GM12872 (cell line): ENCODE results near the gene NRXN3.

Experiments
- CTCF ChIP-seq: IDR thresholded peaks from 3 replicates; pipeline ENCODE4 v1.5.1; 2011; ENCODE audit warnings: low read depth, mild to moderate bottlenecking, low read length, moderate library complexity; ENCODE audit not compliant: insufficient read depth

Gene NRXN3

GRCh38 chr14:78713716-78714115 is 543.5 kb downstream of the NRXN3 start:
- TF ChIP-seq CTCF: no peak

GRCh38 chr14:78714711-78715110 is 544.5 kb downstream of the NRXN3 start:
- TF ChIP-seq CTCF: no peak

- TF ChIP-seq CTCF: no peak
Measured at GRCh38 chr14:78721756-78722480, 551.7 kb downstream of the NRXN3 start.

- no peak for TF ChIP-seq CTCF
Measured at GRCh38 chr14:78725086-78725485, 554.9 kb downstream of the NRXN3 start.

GRCh38 chr14:78737116-78737515 is 566.9 kb downstream of the NRXN3 start:
- no peak for TF ChIP-seq CTCF

GRCh38 chr14:78737601-78738000 is 567.4 kb downstream of the NRXN3 start:
- TF ChIP-seq CTCF: no peak

- TF ChIP-seq CTCF: no peak
Measured at GRCh38 chr14:78746086-78746595, 576.0 kb downstream of the NRXN3 start.
